ENCODE measurements around the gene GNPTG. TPM values are rescaled to one million over a fixed set of nuclear protein-coding genes. Genes with fewer than 3 reads are reported as not detected.

The GNPTG gene
- total and polyA plus RNA-seq, 9 of the 15 experiments (the other 6 are each of a cell fraction or from before 2014, with no cell fraction given), result 0.69 to 33.3 (median 13.6) TPM

GRCh38 chr16:1351215-1351581, 533 bp upstream of the GNPTG start:
- Histone ChIP-seq H3K36me3 (ENCODE audit: control insufficient read depth, insufficient read depth, low read length) (peaks cover 22% of the 10 kb centered on the region; the same call in 1 of the 3 replicates), H3K79me2 (ENCODE audit: control insufficient read depth, insufficient read depth, low read length) (peaks cover 46% of the 10 kb centered on the region), H4K20me1 (replicated peaks; ENCODE audit: control insufficient read depth, insufficient read depth, low read length) (peaks cover 4% of the 10 kb centered on the region), H2AFZ (ENCODE audit: low read depth, low read length) (peak overlapping the region; percentile 84), H3K4me1 (replicated peaks in 1 of 2; ENCODE audit: control insufficient read depth in 2 of 2, insufficient read depth in 2 of 2, low read length in 2 of 2) (peaks cover 4 to 87% of the 10 kb centered on the region in 2 experiments; a peak in 3 of 5 replicates), H3K9me1 (ENCODE audit: control insufficient read depth, insufficient read depth, low read length) (no peaks in the 10 kb centered on the region), H3K9ac (ENCODE audit: insufficient read depth in 1 of 2, low read depth in 2 of 2, low read length in 2 of 2) (peak overlapping the region; percentile 80 to 93), H3K27me3 (ENCODE audit: control insufficient read depth in 2 of 2, insufficient read depth in 2 of 2, low read length in 2 of 2) (no peaks in the 10 kb centered on the region), H3K4me3 (peak overlapping the region; percentile 99), H3K27ac (ENCODE audit: extremely low read depth, low read depth, low read length) (peak overlapping the region; percentile 49; the same call in 2 of the 3 replicates), H3K4me2 (ENCODE audit: insufficient read depth, low read length) (peak overlapping the region; percentile 80), H3K9me3 (replicated peaks; ENCODE audit: control insufficient read depth, insufficient read depth, low read depth, low read length) (no peaks in the 10 kb centered on the region)
- ATAC-seq, result peak; percentile 24
- in situ Hi-C loops (cut with MboI), result no loop called here
- 2% methylated on average over 35 of the region's 35 CpGs for WGBS (ENCODE audit: insufficient coverage, low coverage, missing lambda C conversion rate)
- intact Hi-C loops (cut with micrococcal nuclease), result no loop called here
- no peak for FAIRE-seq
- ChIA-PET CTCF (ENCODE audit: low intra/inter-chr PET ratio) (no interaction called here), POLR2A (interaction anchor here (0.6 to 1.6 kb wide), 3 partner anchors 27 to 374 kb away, joined by 3 to 5 read pairs (median 3); no protein-coding TSS in a partner anchor)
- BruUV-seq (replicated peaks), result no TSS peak
- no peak for DNase-seq (ENCODE audit: extremely low read depth in 1 of 4, low spot score in 3 of 4)
- TF ChIP-seq ETV5 (CRISPR knock-in tag; IDR thresholded peaks at IDR 0.05; ENCODE audit: low read depth) (0 out of 2 replicates have a peak, but pooled peaks have one; percentile 6), USF1 (CRISPR knock-in tag; IDR thresholded peaks at IDR 0.05) (peak; percentile 48; the same call in 1 of the 2 replicates), MNT (conservative IDR thresholded peaks at IDR 0.05) (peak in 1 of 2 experiments; percentile 22; a peak in 1 of 4 replicates), KAT7 (CRISPR knock-in tag; IDR thresholded peaks at IDR 0.05; ENCODE audit: borderline replicate concordance) (no peak), HNRNPLL (IDR thresholded peaks at IDR 0.05; ENCODE audit: low read depth, low read length, poor library complexity, severe bottlenecking) (peak; percentile 44), RAD21 (CRISPR knock-in tag; conservative IDR thresholded peaks at IDR 0.05 in 1 of 2, IDR thresholded peaks at IDR 0.05 in 1 of 2) (no peak), THAP12 (CRISPR knock-in tag; IDR thresholded peaks at IDR 0.05) (0 out of 2 replicates have a peak, but pooled peaks have one; percentile 3)
